ENCODE data around the gene FKBP3. TPM values are rescaled to one million over a fixed set of nuclear protein-coding genes. Genes with fewer than 3 reads are reported as not detected.

FKBP3 gene
- total and polyA plus RNA-seq, 2 of the 8 experiments (the other 6 are each of a cell fraction or from before 2014, with no cell fraction given): 36.0 to 149 TPM

DNA sequence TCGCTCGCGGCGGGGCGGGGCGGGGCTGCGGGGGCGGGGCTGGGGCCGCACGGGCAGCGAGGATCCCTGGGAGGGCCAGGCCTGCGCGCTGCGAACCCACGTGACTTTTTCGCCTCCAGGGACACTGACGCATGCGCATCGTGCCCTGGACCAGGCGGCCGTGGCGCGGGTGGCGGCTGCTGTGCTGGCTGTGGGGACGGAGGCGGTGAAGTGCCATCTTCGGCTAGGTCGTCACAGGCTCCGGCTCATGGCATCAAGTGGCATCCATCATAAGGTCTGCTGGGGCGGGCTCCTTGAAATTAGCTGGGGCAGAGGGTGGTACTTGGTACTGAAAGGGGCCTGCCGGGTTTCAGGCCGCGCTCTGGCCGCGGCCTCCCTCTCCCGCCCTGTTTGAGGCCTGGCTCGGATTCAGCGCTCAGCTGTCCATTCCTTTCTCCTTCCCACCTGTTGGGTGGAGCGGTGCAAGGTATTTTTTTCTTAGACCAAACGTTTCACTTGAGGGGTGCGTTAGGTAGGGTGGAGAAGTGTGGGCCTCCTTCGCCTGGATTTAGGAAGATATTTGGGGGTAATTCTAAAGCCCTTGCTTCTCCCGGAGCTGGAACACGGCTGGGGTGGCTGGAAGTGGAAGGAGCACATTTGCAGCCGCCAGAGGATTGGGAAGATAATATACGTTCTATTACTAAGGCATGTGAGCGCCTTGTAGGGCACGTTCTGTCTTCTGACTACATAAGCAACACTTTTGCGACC is 50.1 kb downstream of the FKBP3 start, which contains the start of gene PRPF39 (continued):
- TF ChIP-seq NANOG (IDR thresholded peaks at IDR 0.05; ENCODE audit: insufficient read depth, low read depth, low read length, poor library complexity, severe bottlenecking) (no peak), EP300 (IDR thresholded peaks at IDR 0.05; ENCODE audit: borderline replicate concordance in 1 of 2, low read depth in 2 of 2, low read length in 2 of 2) (no peak), CHD1 (IDR thresholded peaks at IDR 0.05; ENCODE audit: low read depth, low read length) (no peak), TAF1 (IDR thresholded peaks at IDR 0.05; ENCODE audit: low read depth, low read length) (peak; percentile 89), BRCA1 (IDR thresholded peaks at IDR 0.05; ENCODE audit: low read depth, low read length) (no peak), TBP (IDR thresholded peaks at IDR 0.05; ENCODE audit: low read depth, low read length) (peak; percentile 74)

Data from H1 (cell line).